Neuronal stem cell (in vitro differentiated cells): ENCODE data around the gene CPNE9.
A peak's percentile ranks its signal among the peaks of the same experiment; 100 is the strongest.

ENCODE experiments used
- DNase-seq: peaks from one replicate; pipeline ENCODE4 v3.0.0-alpha.2; 2013; ENCODE audit warnings: low spot score
- H2AFZ ChIP-seq: one replicate; pipeline ENCODE4 v1.6.1; 2013; ENCODE audit warnings: mild to moderate bottlenecking, low read length, inconsistent platforms
- H2AK5ac ChIP-seq: 2 replicates; pipeline ENCODE4 v1.6.1; 2013; ENCODE audit warnings: low read depth, mild to moderate bottlenecking, inconsistent platforms, low read length, moderate library complexity, mixed read lengths
- H2BK120ac ChIP-seq: 2 replicates; pipeline ENCODE4 v1.6.1; 2013; ENCODE audit warnings: low read depth, mild to moderate bottlenecking, inconsistent platforms, low read length, moderate library complexity, mixed read lengths
- H2BK12ac ChIP-seq: one replicate; pipeline ENCODE4 v1.6.1; 2013; ENCODE audit warnings: low read length, inconsistent platforms
- H2BK15ac ChIP-seq: 2 replicates; pipeline ENCODE4 v1.6.1; 2013; ENCODE audit warnings: mild to moderate bottlenecking, low read length, inconsistent platforms, mixed read lengths
- H2BK5ac ChIP-seq: one replicate; pipeline ENCODE4 v1.6.1; 2013; ENCODE audit warnings: inconsistent platforms, mild to moderate bottlenecking, low read length, moderate library complexity
- H3K14ac ChIP-seq: one replicate; pipeline ENCODE4 v1.6.1; 2013; ENCODE audit warnings: low read length, inconsistent platforms
- H3K18ac ChIP-seq: 2 replicates; pipeline ENCODE4 v1.6.1; 2013; ENCODE audit warnings: low read length, inconsistent platforms
- H3K23ac ChIP-seq: 2 replicates; pipeline ENCODE4 v1.6.1; 2013; ENCODE audit warnings: low read depth, mild to moderate bottlenecking, mixed read lengths, low read length, inconsistent platforms; ENCODE audit not compliant: poor library complexity
- H3K27ac ChIP-seq: replicated peaks from 3 replicates; pipeline ENCODE4 v1.5.1; 2013; ENCODE audit warnings: low read length, inconsistent platforms
- H3K27me3 ChIP-seq, 3 experiments: 2 replicates each; pipeline ENCODE4 v1.6.1; 2013; ENCODE audit warnings: low read length in 3 of 3, mild to moderate bottlenecking in 2 of 3, inconsistent platforms in 1 of 3, low read depth in 1 of 3, mixed read lengths in 1 of 3, moderate library complexity in 1 of 3; ENCODE audit not compliant: control insufficient read depth in 3 of 3, insufficient read depth in 3 of 3
- H3K36me3 ChIP-seq, 2 donors: replicated peaks in 1 of 2; 2 replicates each; pipeline ENCODE4 v1.6.1; 2013; ENCODE audit warnings: low read length in 2 of 2; ENCODE audit not compliant: control insufficient read depth in 2 of 2, insufficient read depth in 2 of 2
- H3K4ac ChIP-seq: 2 replicates; pipeline ENCODE4 v1.6.1; 2013; ENCODE audit warnings: inconsistent platforms, mild to moderate bottlenecking, low read length, moderate library complexity
- H3K4me1 ChIP-seq, 2 donors: 1 replicate in 1 of 2; 2 replicates in 1 of 2; pipeline ENCODE4 v1.6.1; 2013; ENCODE audit warnings: low read length in 2 of 2, low read depth in 1 of 2; ENCODE audit not compliant: control insufficient read depth in 2 of 2, insufficient read depth in 1 of 2
- H3K4me2 ChIP-seq: one replicate; pipeline ENCODE4 v1.6.1; 2013; ENCODE audit warnings: mild to moderate bottlenecking, low read length, inconsistent platforms; ENCODE audit not compliant: insufficient read depth, poor library complexity, severe bottlenecking
- H3K4me3 ChIP-seq, 2 donors: 2 replicates each; pipeline ENCODE4 v1.5.1; 2013; ENCODE audit warnings: low read length in 2 of 2, mild to moderate bottlenecking in 2 of 2, inconsistent platforms in 1 of 2, moderate library complexity in 1 of 2
- H3K79me1 ChIP-seq: one replicate; pipeline ENCODE4 v1.6.1; 2013; ENCODE audit warnings: low read depth, mild to moderate bottlenecking, inconsistent platforms, low read length, moderate library complexity
- H3K9ac ChIP-seq: one replicate; pipeline ENCODE4 v1.6.1; 2013; ENCODE audit warnings: mild to moderate bottlenecking, low read depth, low read length, inconsistent platforms; ENCODE audit not compliant: poor library complexity
- H3K9me3 ChIP-seq, 2 donors: replicated peaks in 1 of 2; 2 replicates each; pipeline versions ENCODE3 to v1.6.1; 2013; ENCODE audit warnings: low read length in 2 of 2, mild to moderate bottlenecking in 2 of 2, inconsistent platforms in 1 of 2, low read depth in 1 of 2, mixed read lengths in 1 of 2, moderate library complexity in 1 of 2; ENCODE audit not compliant: control insufficient read depth in 2 of 2, insufficient read depth in 1 of 2
- H4K8ac ChIP-seq: one replicate; pipeline ENCODE4 v1.6.1; 2013; ENCODE audit warnings: low read depth, mild to moderate bottlenecking, inconsistent platforms, low read length, moderate library complexity
- H4K91ac ChIP-seq: one replicate; pipeline ENCODE4 v1.6.1; 2013; ENCODE audit warnings: low read length, low read depth, mild to moderate bottlenecking, inconsistent platforms; ENCODE audit not compliant: poor library complexity
- WGBS, 2 donors: extraction: QIAGEN DNeasy Blood & Tissue Kit; methylation state at CpG; one replicate each; pipeline ENCODE4 v1.1.7; 2013; ENCODE audit warnings: missing lambda C conversion rate in 2 of 2, mixed read lengths in 1 of 2; ENCODE audit not compliant: insufficient read length in 2 of 2, insufficient replicate concordance in 1 of 2; ENCODE audit errors: extremely low coverage in 2 of 2; 5-methylcytosine and 5-hydroxymethylcytosine counted together

CPNE9 gene

DNA sequence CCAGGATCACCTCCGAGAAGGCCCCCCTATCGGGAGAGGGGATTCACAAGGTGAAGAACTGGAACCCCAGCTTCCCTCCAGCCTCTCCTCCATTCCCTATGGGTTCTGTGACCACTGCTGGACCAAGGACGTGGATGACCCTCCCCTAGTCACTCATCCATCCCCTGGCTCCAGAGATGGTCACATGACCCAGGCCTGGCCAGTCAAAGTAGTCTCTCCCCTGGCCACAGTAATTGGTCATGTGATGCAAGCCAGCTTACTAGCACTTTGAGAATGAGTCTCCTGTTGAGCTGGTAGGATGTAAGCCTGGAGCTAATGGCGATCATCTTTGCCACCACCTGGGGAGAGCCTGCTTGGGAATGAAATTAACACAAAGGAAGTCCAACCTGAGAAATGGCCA, 62.2 kb downstream of the CPNE9 start:
- Histone ChIP-seq H3K79me1 (peaks cover 4% of the 10 kb centered on the region), H3K14ac (no peak overlapping the region), H3K9me3 (peaks cover 0 to 3% of the 10 kb centered on the region in 2 donors), H2BK120ac (no peak overlapping the region), H2AFZ (no peak overlapping the region), H3K23ac (peak overlapping the region; percentile 56), H3K36me3 (peaks cover 13 to 42% of the 10 kb centered on the region in 2 donors), H4K8ac (no peak overlapping the region), H3K18ac (no peak overlapping the region), H2AK5ac (no peak overlapping the region), H2BK15ac (no peak overlapping the region), H3K9ac (no peak overlapping the region), H3K4me3 (no peak overlapping the region), H2BK5ac (no peak overlapping the region), H3K4ac (no peak overlapping the region), H3K27ac (no peak overlapping the region), H2BK12ac (no peak overlapping the region), H4K91ac (no peak overlapping the region), H3K4me2 (no peak overlapping the region), H3K4me1 (peaks cover 0 to 13% of the 10 kb centered on the region in 2 donors), H3K27me3 (no peaks in the 10 kb centered on the region)
- WGBS, 2 donors, result no CpG with 5 or more reads among the region's 4 CpGs
- DNase-seq, result no peak

DNA sequence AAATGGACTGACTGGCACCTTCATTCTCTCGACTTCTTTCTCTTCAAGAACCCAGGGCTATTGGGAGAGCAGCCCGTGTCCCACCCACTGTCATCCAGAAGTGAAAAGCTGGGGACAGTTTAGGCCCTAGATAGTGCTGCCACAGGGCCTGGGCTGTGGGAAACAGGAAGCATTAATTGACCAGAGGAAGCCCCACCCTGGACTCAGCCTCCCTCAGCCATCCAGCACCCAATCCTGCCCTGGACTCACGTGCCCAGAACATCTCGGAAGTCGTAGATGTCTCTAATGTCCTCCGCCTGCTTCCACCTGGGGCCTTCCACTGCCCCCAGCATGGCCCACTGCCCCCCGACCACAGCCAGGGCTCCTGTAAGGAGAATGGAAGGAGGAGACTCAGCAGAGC, 63.8 kb downstream of the CPNE9 start:
- H4K91ac ChIP-seq, result no peak overlapping the region
- WGBS, 2 donors, result no CpG with 5 or more reads among the region's 7 CpGs
- peaks cover 4% of the 10 kb centered on the region for H3K79me1 ChIP-seq
- no peak overlapping the region for H3K9ac ChIP-seq
- no peak overlapping the region for H3K4ac ChIP-seq
- no peak overlapping the region for H2AFZ ChIP-seq
- no peak overlapping the region for H3K27ac ChIP-seq
- no peak overlapping the region for H4K8ac ChIP-seq
- H3K36me3 ChIP-seq, result peaks cover 11 to 29% of the 10 kb centered on the region in 2 donors
- no peak overlapping the region for H2AK5ac ChIP-seq
- H2BK15ac ChIP-seq, result no peak overlapping the region
- no peak overlapping the region for H3K18ac ChIP-seq
- H2BK12ac ChIP-seq, result no peak overlapping the region
- no peak overlapping the region for H2BK5ac ChIP-seq
- DNase-seq, result no peak
- H3K23ac ChIP-seq, result no peak overlapping the region
- peaks cover 0 to 2% of the 10 kb centered on the region in 2 donors for H3K9me3 ChIP-seq
- H3K4me2 ChIP-seq, result no peak overlapping the region
- no peak overlapping the region for H3K14ac ChIP-seq
- no peak overlapping the region for H2BK120ac ChIP-seq
- no peak overlapping the region for H3K4me3 ChIP-seq
- H3K4me1 ChIP-seq, result peaks cover 0 to 13% of the 10 kb centered on the region in 2 donors
- H3K27me3 ChIP-seq, result no peaks in the 10 kb centered on the region

DNA sequence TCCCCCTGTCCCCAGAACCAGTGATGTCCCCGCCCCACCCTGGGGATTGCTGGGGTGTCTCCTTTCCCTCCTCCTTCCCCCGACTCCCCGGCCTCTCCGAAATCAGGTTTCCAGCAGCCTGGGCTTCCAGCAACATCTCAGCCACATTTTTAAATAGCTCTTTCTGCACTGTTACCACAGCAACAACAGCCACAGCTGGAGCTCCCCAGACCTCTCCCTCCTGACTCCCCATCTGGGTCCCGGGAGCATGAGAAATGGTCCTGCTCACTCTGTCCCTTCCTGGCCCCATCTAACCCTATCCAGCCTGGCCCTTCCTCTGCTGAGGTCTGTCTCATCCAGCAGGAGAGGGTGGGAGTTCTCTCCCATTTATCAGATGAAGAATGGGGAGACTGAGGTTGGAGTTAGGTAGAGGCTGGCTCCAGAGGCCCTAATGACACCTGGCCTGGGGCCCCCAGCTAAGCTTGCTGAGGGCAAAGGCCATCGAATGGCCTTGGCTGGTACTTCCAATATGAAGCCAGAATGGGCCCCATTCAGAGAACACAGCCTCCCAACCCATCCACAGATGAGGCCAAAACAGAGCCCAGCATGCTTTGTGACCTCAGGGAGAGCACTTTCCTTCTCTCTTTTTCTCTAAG, 64.6 kb downstream of the CPNE9 start:
- peaks cover 9 to 24% of the 10 kb centered on the region in 2 donors for H3K36me3 ChIP-seq
- no peak overlapping the region for H2AK5ac ChIP-seq
- H3K27me3 ChIP-seq, result no peaks in the 10 kb centered on the region
- no peak overlapping the region for H4K8ac ChIP-seq
- H2BK120ac ChIP-seq, result no peak overlapping the region
- no peak overlapping the region for H3K14ac ChIP-seq
- no peak overlapping the region for H3K9ac ChIP-seq
- H3K4me2 ChIP-seq, result no peak overlapping the region
- no peak overlapping the region for H3K23ac ChIP-seq
- H3K79me1 ChIP-seq, result peaks cover 4% of the 10 kb centered on the region
- no peak for DNase-seq
- no peak overlapping the region for H3K18ac ChIP-seq
- no peak overlapping the region for H4K91ac ChIP-seq
- H3K9me3 ChIP-seq, result peaks cover 0 to 2% of the 10 kb centered on the region in 2 donors
- no peak overlapping the region for H2BK12ac ChIP-seq
- WGBS, 2 donors, result no CpG with 5 or more reads among the region's 6 CpGs
- no peak overlapping the region for H2BK15ac ChIP-seq
- H2BK5ac ChIP-seq, result no peak overlapping the region
- no peak overlapping the region for H3K27ac ChIP-seq
- peaks cover 0 to 13% of the 10 kb centered on the region in 2 donors for H3K4me1 ChIP-seq
- no peak overlapping the region for H3K4ac ChIP-seq
- H2AFZ ChIP-seq, result no peak overlapping the region
- no peak overlapping the region for H3K4me3 ChIP-seq

DNA sequence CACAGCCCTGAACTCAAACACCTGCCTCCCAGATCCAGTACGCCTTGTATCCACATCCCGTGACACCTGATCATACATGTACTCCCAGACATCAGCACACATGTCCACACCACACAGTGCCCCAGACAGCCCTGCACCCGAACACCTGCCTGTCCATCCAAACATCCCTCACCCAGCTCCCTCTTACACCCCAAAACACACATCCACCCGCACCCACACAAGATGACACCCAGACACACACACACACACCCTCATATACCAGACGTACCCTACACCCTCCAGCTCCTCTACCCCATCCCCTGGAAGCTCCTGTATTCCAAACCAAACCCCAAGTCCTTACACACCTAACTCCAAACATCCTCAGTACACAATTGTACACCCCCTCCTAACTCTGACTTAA, 65.4 kb downstream of the CPNE9 start:
- Histone ChIP-seq H3K4me1 (peaks cover 0 to 13% of the 10 kb centered on the region in 2 donors), H2BK12ac (no peak overlapping the region), H2AK5ac (peak overlapping the region; percentile 8), H3K79me1 (peaks cover 4% of the 10 kb centered on the region), H2BK120ac (no peak overlapping the region), H4K8ac (no peak overlapping the region), H2AFZ (no peak overlapping the region), H3K4me3 (peak overlapping the region; percentile 42 to 82), H3K9me3 (peaks cover 0 to 2% of the 10 kb centered on the region in 2 donors), H3K4ac (peak overlapping the region; percentile 41), H2BK15ac (peak overlapping the region; percentile 84), H3K9ac (peak overlapping the region; percentile 74), H2BK5ac (no peak overlapping the region), H3K27me3 (no peaks in the 10 kb centered on the region), H3K27ac (no peak overlapping the region), H3K14ac (no peak overlapping the region), H3K4me2 (no peak overlapping the region), H3K23ac (peak overlapping the region; percentile 81), H3K18ac (no peak overlapping the region), H4K91ac (peak overlapping the region; percentile 59), H3K36me3 (peaks cover 9 to 18% of the 10 kb centered on the region in 2 donors)
- WGBS, 2 donors, result 100% methylated on average over 1 of the region's 5 CpGs; no CpG with 5 or more reads in 1 of the 2 donors
- DNase-seq, result no peak
